ENCODE data around the gene VWCE. TPM values are rescaled to one million over a fixed set of nuclear protein-coding genes. Genes with fewer than 3 reads are reported as not detected.

The VWCE gene
- total RNA-seq, 1 experiment from 2014 or later = 2.5 TPM

DNA sequence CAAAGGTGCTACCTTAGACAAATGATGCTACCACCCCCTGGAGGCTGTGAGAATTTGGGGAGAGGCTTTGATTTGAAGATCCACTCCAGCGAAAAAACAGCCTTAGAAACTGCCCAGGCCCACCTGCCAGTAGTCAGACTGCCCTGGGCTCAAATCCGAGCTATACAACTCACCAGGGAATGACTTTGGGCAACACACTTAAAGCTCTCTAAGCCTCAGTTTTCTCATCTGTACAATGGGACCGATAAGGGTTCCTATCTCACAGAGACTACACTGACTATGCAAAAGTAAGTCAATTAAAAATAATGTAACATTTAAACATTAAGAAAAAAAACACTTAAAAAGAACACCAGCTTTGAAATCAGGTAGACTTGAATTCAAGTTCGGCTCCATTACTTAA, 19.9 kb downstream of the VWCE start:
- Histone ChIP-seq H3K4me3 (replicated peaks in 1 of 2; ENCODE audit: low read depth in 1 of 2, low read length in 2 of 2) (no peak overlapping the region), H3K9ac (ENCODE audit: low read length) (no peak overlapping the region), H3K4me2 (ENCODE audit: low read length) (no peak overlapping the region), H3K36me3 (ENCODE audit: control insufficient read depth in 1 of 2, insufficient read depth in 2 of 2, low read length in 2 of 2) (no peaks in the 10 kb centered on the region), H2AFZ (ENCODE audit: low read depth, low read length, poor library complexity, severe bottlenecking) (no peak overlapping the region), H3K79me2 (ENCODE audit: insufficient read depth, low read length) (no peaks in the 10 kb centered on the region), H3K4me1 (ENCODE audit: control insufficient read depth in 1 of 2, insufficient read depth in 2 of 2, low read length in 2 of 2) (no peaks in the 10 kb centered on the region), H3K9me3 (ENCODE audit: control insufficient read depth in 1 of 2, insufficient read depth in 1 of 2, low read depth in 1 of 2, low read length in 2 of 2) (no peaks in the 10 kb centered on the region), H3K27ac (ENCODE audit: low read depth, low read length) (no peak overlapping the region), H4K20me1 (ENCODE audit: insufficient read depth) (no peaks in the 10 kb centered on the region), H3K9me2 (ENCODE audit: insufficient read depth) (no peaks in the 10 kb centered on the region), H3K27me3 (ENCODE audit: insufficient read depth, low read length) (no peaks in the 10 kb centered on the region)
- DNase-seq (ENCODE audit: low read depth, low spot score) = no peak
- intact Hi-C loops (cut with micrococcal nuclease) = no loop called here
- RAD21 ChIA-PET (ENCODE audit: low non-redundant PET in 1 of 2, low total read pairs in 2 of 2, uncharacterized antibody in 2 of 2, unreplicated experiment in 2 of 2) = no interaction called here
- ATAC-seq = no peak
- no TSS peak for BruUV-seq (replicated peaks)
- no peak for TF ChIP-seq ZFX (IDR thresholded peaks at IDR 0.05)
- TF ChIP-seq, protein P1, sequence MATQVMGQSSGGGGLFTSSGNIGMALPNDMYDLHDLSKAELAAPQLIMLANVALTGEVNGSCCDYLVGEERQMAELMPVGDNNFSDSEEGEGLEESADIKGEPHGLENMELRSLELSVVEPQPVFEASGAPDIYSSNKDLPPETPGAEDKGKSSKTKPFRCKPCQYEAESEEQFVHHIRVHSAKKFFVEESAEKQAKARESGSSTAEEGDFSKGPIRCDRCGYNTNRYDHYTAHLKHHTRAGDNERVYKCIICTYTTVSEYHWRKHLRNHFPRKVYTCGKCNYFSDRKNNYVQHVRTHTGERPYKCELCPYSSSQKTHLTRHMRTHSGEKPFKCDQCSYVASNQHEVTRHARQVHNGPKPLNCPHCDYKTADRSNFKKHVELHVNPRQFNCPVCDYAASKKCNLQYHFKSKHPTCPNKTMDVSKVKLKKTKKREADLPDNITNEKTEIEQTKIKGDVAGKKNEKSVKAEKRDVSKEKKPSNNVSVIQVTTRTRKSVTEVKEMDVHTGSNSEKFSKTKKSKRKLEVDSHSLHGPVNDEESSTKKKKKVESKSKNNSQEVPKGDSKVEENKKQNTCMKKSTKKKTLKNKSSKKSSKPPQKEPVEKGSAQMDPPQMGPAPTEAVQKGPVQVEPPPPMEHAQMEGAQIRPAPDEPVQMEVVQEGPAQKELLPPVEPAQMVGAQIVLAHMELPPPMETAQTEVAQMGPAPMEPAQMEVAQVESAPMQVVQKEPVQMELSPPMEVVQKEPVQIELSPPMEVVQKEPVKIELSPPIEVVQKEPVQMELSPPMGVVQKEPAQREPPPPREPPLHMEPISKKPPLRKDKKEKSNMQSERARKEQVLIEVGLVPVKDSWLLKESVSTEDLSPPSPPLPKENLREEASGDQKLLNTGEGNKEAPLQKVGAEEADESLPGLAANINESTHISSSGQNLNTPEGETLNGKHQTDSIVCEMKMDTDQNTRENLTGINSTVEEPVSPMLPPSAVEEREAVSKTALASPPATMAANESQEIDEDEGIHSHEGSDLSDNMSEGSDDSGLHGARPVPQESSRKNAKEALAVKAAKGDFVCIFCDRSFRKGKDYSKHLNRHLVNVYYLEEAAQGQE (IDR thresholded peaks at IDR 0.05; ENCODE audit: low read depth) = no peak
- no peak for TF ChIP-seq ELF1 (IDR thresholded peaks at IDR 0.05; ENCODE audit: borderline replicate concordance, low read depth)
- TF ChIP-seq TCF7L2 (IDR thresholded peaks at IDR 0.05; ENCODE audit: borderline replicate concordance, extremely low read depth, insufficient read depth, insufficient read length) = no peak
- TF ChIP-seq EZH2phosphoT487 (IDR thresholded peaks at IDR 0.05; ENCODE audit: borderline replicate concordance) = no peak
- no peak for TF ChIP-seq ZNF274 (IDR thresholded peaks at IDR 0.05; ENCODE audit: low read depth, low read length)
- no peak for TF ChIP-seq EGR1 (IDR thresholded peaks at IDR 0.05; ENCODE audit: low read depth)
- no peak for TF ChIP-seq POLR2AphosphoS5 (IDR thresholded peaks at IDR 0.05; ENCODE audit: low read depth, low read length)
- TF ChIP-seq SIN3A (IDR thresholded peaks at IDR 0.05; ENCODE audit: low read depth) = no peak
- no peak for TF ChIP-seq RAD21 (IDR thresholded peaks at IDR 0.05; ENCODE audit: low read depth)
- TF ChIP-seq CBX3 (IDR thresholded peaks at IDR 0.05; ENCODE audit: low read depth) = no peak
- TF ChIP-seq EZH2 (IDR thresholded peaks at IDR 0.05) = no peak
- TF ChIP-seq MAX (IDR thresholded peaks at IDR 0.05) = no peak
- no peak for TF ChIP-seq YY1 (IDR thresholded peaks at IDR 0.05; ENCODE audit: extremely low read depth, insufficient replicate concordance, low read depth, low read length)
- CTCF ChIA-PET = no interaction called here
- POLR2A ChIA-PET = no interaction called here
